Right lobe of liver (tissue), 4 donors: ENCODE data around the gene NME1.
"Not testable (repeated sequence)": the region's sequence is repeated elsewhere in the genome, so short reads cannot be mapped to it uniquely, and the experiment has no call there.

Source experiments
- POLR2A ChIP-seq: fragments of 450-650 bp; IDR thresholded peaks from one replicate; pipeline ENCODE4 v1.6.1; 2017; ENCODE audit warnings: antibody characterized with exemption, mild to moderate bottlenecking
- TF ChIP-seq, protein P1 (sequence below), 4 donors: fragments of 200-600 bp in 3 of 4; fragments of 450-650 bp in 1 of 4; IDR thresholded peaks; one replicate each; pipeline versions ENCODE4 v1.5.1 to v1.8.0; 2016 to 2022; ENCODE audit warnings: antibody characterized with exemption in 4 of 4, mild to moderate bottlenecking in 2 of 4
- donor health status: DM: no; HTN: no; CAD: no.
- donor health status: DM: no; HTN: no; CAD: no.
- donor health status: DM: no; HTN: yes; CAD: no.

DNA sequence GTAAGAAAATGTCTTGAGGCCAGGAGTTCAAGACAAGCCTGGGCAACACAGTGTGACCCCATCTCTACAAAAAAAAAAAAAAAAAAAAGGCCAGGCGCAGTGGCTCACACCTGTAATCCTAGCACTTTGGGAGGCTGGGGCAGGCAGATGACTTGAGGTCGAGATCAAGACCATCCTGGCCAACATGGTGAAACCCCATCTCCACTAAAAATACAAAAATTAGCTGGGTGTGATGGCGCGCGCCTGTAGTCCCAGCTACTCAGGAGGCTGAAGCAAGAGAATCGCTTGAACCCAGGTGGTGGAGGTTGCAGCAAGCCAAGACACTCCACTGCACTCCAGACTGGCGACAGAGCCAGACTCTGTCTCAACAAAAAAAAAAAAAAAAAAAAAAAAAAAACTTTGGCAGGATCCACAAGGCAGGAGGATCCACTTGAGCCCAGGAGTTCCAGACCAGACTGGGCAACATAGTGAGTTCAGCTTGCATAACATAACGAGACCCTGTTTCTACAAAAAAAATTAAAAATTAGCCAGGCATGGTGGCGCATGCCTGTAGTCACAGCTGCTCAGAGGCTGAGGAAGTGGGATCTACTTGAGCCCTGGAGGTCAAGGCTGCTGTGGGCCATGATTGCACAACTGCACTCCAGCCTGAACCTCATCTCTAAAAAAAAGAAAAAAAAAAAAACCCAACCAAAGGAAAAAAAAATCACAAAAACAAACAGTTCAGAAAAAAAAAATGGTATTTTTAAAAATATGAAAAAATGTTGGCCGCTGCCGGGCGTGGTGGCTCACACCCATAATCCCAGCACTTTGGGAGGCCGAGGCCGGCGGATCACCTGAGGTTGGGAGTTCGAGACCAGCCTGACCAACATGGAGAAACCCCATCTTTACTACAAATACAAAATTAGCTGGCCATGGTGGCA is 40.8 kb upstream of the NME1 start:
- TF ChIP-seq, protein P1, sequence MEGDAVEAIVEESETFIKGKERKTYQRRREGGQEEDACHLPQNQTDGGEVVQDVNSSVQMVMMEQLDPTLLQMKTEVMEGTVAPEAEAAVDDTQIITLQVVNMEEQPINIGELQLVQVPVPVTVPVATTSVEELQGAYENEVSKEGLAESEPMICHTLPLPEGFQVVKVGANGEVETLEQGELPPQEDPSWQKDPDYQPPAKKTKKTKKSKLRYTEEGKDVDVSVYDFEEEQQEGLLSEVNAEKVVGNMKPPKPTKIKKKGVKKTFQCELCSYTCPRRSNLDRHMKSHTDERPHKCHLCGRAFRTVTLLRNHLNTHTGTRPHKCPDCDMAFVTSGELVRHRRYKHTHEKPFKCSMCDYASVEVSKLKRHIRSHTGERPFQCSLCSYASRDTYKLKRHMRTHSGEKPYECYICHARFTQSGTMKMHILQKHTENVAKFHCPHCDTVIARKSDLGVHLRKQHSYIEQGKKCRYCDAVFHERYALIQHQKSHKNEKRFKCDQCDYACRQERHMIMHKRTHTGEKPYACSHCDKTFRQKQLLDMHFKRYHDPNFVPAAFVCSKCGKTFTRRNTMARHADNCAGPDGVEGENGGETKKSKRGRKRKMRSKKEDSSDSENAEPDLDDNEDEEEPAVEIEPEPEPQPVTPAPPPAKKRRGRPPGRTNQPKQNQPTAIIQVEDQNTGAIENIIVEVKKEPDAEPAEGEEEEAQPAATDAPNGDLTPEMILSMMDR (IDR thresholded peaks at IDR 0.05): not testable (repeated sequence)
- TF ChIP-seq POLR2A: not testable (repeated sequence)
